H1 (cell line): ENCODE data around the gene DNASE1L1. TPM values are rescaled to one million over a fixed set of nuclear protein-coding genes. Genes with fewer than 3 reads are reported as not detected.

Experiments used
- SAP30 ChIP-seq: fragments of 300-600 bp; sonication (generic); IDR thresholded peaks from 2 replicates; pipeline ENCODE4 v1.7.1; 2012; ENCODE audit warnings: low read length, moderate library complexity, mild to moderate bottlenecking, inconsistent platforms; ENCODE audit not compliant: insufficient read depth, insufficient replicate concordance
- polyA plus RNA-seq, 7 experiments: library from polyadenylated mRNA; depleted of rRNA in 3 of 7; stranded (reverse) in 5 of 7; unstranded in 2 of 7; fragments of >200 nt in 5 of 7; fragments of 200-250 nt in 2 of 7; gene quantifications; 1 replicate in 5 of 7; 2 replicates in 1 of 7; 4 replicates in 1 of 7; pipeline versions ENCODE4 v1.2.1 to v1.2.3, GENCODE V29; 2011 to 2013; ENCODE audit warnings: missing spikeins in 2 of 7, mixed read lengths in 2 of 7
- total RNA-seq: library from RNA; stranded (reverse); fragmentation: NEBNext Ultra II Directional; extraction: Animal tissue kit (Norgen Biotek cat#: 25700); gene quantifications from 2 replicates; pipeline ENCODE4 v1.2.1, GENCODE V29; 2021

DNASE1L1 gene
- total and polyA plus RNA-seq, 2 of the 8 experiments (the other 6 are each of a cell fraction or from before 2014, with no cell fraction given): 8.7 to 30.0 TPM

- no peak for TF ChIP-seq SAP30
Measured at GRCh38 chrX:154370300-154371016, 38.6 kb downstream of the DNASE1L1 start (continued).
